Measurements from ENCODE around the gene PNPLA7.

DNA sequence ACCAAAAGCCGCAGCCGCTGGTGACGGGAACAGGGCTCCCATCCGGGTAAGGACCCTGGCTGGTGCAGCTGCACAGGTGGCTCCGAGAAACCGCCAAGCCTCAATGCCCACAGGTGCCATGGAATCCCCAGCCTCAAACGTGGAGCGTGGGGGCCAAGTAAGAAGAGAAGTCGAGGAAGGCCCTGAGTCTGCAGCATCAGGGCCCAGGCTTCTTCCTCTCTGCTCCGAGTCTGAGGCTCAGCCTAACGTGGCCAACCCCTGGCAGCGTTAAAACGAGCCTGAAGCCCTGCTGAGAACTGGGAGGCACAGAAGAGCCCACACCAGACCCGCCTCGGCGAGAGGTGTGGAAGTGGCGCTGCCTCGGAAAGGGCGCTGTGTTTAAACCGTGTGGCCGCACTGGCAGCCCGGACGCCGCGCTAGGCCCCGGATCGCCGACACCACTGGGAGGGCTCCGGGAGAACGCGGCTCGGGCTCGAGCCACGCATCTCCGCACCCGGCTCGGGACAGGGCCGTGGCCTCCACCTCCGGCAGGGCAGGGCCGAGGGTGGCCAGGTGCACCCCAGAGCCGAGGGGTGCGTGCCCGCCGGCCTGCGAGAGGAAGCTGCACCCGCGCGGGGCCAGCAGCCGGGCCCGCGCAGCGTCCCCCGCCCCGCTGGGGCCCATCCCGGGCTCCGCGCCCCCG is 39.4 kb upstream of the PNPLA7 start:
- no peak for TF ChIP-seq ZNF324 (tag by site-specific recombination; IDR thresholded peaks at IDR 0.05)
- TF ChIP-seq, protein P1, sequence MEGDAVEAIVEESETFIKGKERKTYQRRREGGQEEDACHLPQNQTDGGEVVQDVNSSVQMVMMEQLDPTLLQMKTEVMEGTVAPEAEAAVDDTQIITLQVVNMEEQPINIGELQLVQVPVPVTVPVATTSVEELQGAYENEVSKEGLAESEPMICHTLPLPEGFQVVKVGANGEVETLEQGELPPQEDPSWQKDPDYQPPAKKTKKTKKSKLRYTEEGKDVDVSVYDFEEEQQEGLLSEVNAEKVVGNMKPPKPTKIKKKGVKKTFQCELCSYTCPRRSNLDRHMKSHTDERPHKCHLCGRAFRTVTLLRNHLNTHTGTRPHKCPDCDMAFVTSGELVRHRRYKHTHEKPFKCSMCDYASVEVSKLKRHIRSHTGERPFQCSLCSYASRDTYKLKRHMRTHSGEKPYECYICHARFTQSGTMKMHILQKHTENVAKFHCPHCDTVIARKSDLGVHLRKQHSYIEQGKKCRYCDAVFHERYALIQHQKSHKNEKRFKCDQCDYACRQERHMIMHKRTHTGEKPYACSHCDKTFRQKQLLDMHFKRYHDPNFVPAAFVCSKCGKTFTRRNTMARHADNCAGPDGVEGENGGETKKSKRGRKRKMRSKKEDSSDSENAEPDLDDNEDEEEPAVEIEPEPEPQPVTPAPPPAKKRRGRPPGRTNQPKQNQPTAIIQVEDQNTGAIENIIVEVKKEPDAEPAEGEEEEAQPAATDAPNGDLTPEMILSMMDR (tag by site-specific recombination; IDR thresholded peaks at IDR 0.05): no peak
- TF ChIP-seq ZNF133 (tag by site-specific recombination; IDR thresholded peaks at IDR 0.05): no peak
- TF ChIP-seq ZNF18 (tag by site-specific recombination; IDR thresholded peaks at IDR 0.05): no peak
- TF ChIP-seq HOXA7 (CRISPR knock-in tag; IDR thresholded peaks at IDR 0.05; ENCODE audit: borderline replicate concordance): no peak
- no peak for TF ChIP-seq ZNF514 (tag by site-specific recombination; IDR thresholded peaks at IDR 0.05)

Data from HEK293 (cell line).